Stomach (tissue), 9 donors: ENCODE measurements around the gene CACNA2D2. TPM values are rescaled to one million over a fixed set of nuclear protein-coding genes. Genes with fewer than 3 reads are reported as not detected.

ENCODE experiments used
- DNase-seq, 2 donors: peaks; one replicate each; pipeline versions ENCODE4 v3.0.0 to v3.0.0-alpha.2; 2013 to 2019
- H3K27ac ChIP-seq, 5 donors: fragments of 200-600 bp in 4 of 5; sonication (generic) in 4 of 5; one replicate each; pipeline ENCODE4 v1.5.1; 2013 to 2019; ENCODE audit warnings: mild to moderate bottlenecking in 1 of 5, moderate library complexity in 1 of 5
- H3K27me3 ChIP-seq, 3 donors: fragments of 200-600 bp; sonication (generic); one replicate each; pipeline ENCODE4 v1.5.1; 2017 to 2019; ENCODE audit warnings: mixed run types in 1 of 3
- H3K36me3 ChIP-seq, 4 donors: fragments of 200-600 bp; sonication (generic); 1 replicate in 3 of 4; 2 replicates in 1 of 4; pipeline ENCODE4 v1.5.1; 2016 to 2019
- H3K4me1 ChIP-seq, 4 donors: fragments of 200-600 bp; sonication (generic); one replicate each; pipeline ENCODE4 v1.5.1; 2016 to 2019
- H3K4me3 ChIP-seq, 4 donors: fragments of 200-600 bp; sonication (generic) in 3 of 4; one replicate each; pipeline ENCODE4 v1.5.1; 2016 to 2019; ENCODE audit warnings: mild to moderate bottlenecking in 1 of 4
- H3K9me3 ChIP-seq, 4 donors: fragments of 200-600 bp; sonication (generic); one replicate each; pipeline ENCODE4 v1.5.1; 2016 to 2019
- CTCF ChIP-seq, 7 experiments: fragments of 450-650 bp in 4 of 7; fragments of 200-600 bp in 3 of 7; sonication (generic) in 3 of 7; IDR thresholded peaks; one replicate each; pipeline ENCODE4 v1.5.1; 2016 to 2019; ENCODE audit warnings: antibody characterized with exemption in 7 of 7, control low read depth in 2 of 7, mild to moderate bottlenecking in 1 of 7
- EP300 ChIP-seq: sonication (generic); formaldehyde crosslinking; IDR thresholded peaks from one replicate; pipeline ENCODE4 v1.6.1; 2017; ENCODE audit warnings: antibody characterized with exemption
- POLR2A ChIP-seq, 4 donors: fragments of 450-650 bp; IDR thresholded peaks; one replicate each; pipeline ENCODE4 v1.6.1; 2016; ENCODE audit warnings: antibody characterized with exemption in 4 of 4, control low read depth in 2 of 4, mild to moderate bottlenecking in 1 of 4, moderate library complexity in 1 of 4
- POLR2AphosphoS5 ChIP-seq, 3 donors: sonication (generic); formaldehyde crosslinking; IDR thresholded peaks; one replicate each; pipeline ENCODE4 v1.6.1; 2016; ENCODE audit warnings: antibody characterized with exemption in 3 of 3
- WGBS, 5 donors: extraction: QIAGEN DNeasy Blood & Tissue Kit in 3 of 5; methylation state at CpG; one replicate each; pipeline versions ENCODE4 v1.1.5 to v1.1.7; 2013 to 2018; 5-methylcytosine and 5-hydroxymethylcytosine counted together
- intact Hi-C: fragments of 100-400 bp; cut with DNase I; formaldehyde crosslinking; loops from one replicate; pipeline ENCODE4 v1.15.1; 2023; ENCODE audit warnings: low total_unique reads
- polyA plus RNA-seq, 3 donors: library from polyadenylated mRNA; stranded (reverse); fragments of 200-250 nt; gene quantifications; one replicate each; pipeline ENCODE4 v1.2.3, GENCODE V29; 2013
- total RNA-seq, 5 donors: library from RNA; depleted of rRNA; stranded (reverse); fragments of >200 nt; gene quantifications; one replicate each; pipeline versions ENCODE4 v1.1.0 to v1.2.3, GENCODE V29; 2014 to 2016
- donor health status: healthy with polysubstance abuse.
- donor health status: Bipolar disorder and iron deficiency.
- donor health status: healthy.

The CACNA2D2 gene
- total and polyA plus RNA-seq, 8 donors, result 0.92 to 45.8 (median 1.9) TPM

- H3K9me3 ChIP-seq, result no peaks in the 10 kb centered on the region
- H3K4me3 ChIP-seq, result no peak overlapping the region
- H3K27ac ChIP-seq, result no peak overlapping the region
- intact Hi-C loops, result no loop called here
- peaks cover 44 to 74% (median 59%) of the 10 kb centered on the region in 4 donors for H3K4me1 ChIP-seq
- H3K36me3 ChIP-seq, result peaks cover 33 to 46% (median 40%) of the 10 kb centered on the region in 4 donors
- TF ChIP-seq CTCF (IDR thresholded peaks at IDR 0.05) (no peak), POLR2AphosphoS5 (IDR thresholded peaks at IDR 0.05) (no peak), POLR2A (IDR thresholded peaks at IDR 0.05) (no peak), EP300 (no peak)
- DNase-seq, result no peak
- H3K27me3 ChIP-seq, result no peaks in the 10 kb centered on the region
- WGBS, 5 donors, result 86 to 96% (median 95%) methylated on average over 14 to 19 of the region's 19 CpGs
These were observed 172.0 kb downstream of the CACNA2D2 start for GRCh38 chr3:50331364-50331907.

- Histone ChIP-seq H3K27ac (no peak overlapping the region), H3K36me3 (peaks cover 44 to 57% (median 51%) of the 10 kb centered on the region in 4 donors), H3K27me3 (no peaks in the 10 kb centered on the region), H3K4me3 (no peak overlapping the region), H3K9me3 (no peaks in the 10 kb centered on the region), H3K4me1 (peaks cover 33 to 74% (median 53%) of the 10 kb centered on the region in 4 donors)
- 80 to 98% (median 93%) methylated on average over 5 to 10 of the region's 10 CpGs for WGBS, 5 donors
- intact Hi-C loops, result no loop called here
- DNase-seq, result no peak
- no peak for TF ChIP-seq CTCF (IDR thresholded peaks at IDR 0.05)
- no peak for TF ChIP-seq EP300
- TF ChIP-seq POLR2AphosphoS5 (IDR thresholded peaks at IDR 0.05), result no peak
- TF ChIP-seq POLR2A (IDR thresholded peaks at IDR 0.05), result no peak
These were observed 173.1 kb downstream of the CACNA2D2 start for GRCh38 chr3:50330330-50330729.

GRCh38 chr3:50327943-50328691, 175.3 kb downstream of the CACNA2D2 start, which contains the start of gene TUSC2:
TSS of gene TUSC2 (minus strand) at chr3:50328223. CDS start at chr3:50328099, 124 bp downstream.
- Histone ChIP-seq H3K4me1 (peaks cover 15 to 74% (median 48%) of the 10 kb centered on the region in 4 donors), H3K27ac (peak within 1 kb of the TSS; percentile 79 to 93 (median 90)), H3K27me3 (no peaks in the 10 kb centered on the region), H3K4me3 (peak within 1 kb of the TSS; percentile 62 to 98 (median 90)), H3K36me3 (peaks cover 44 to 57% (median 55%) of the 10 kb centered on the region in 4 donors), H3K9me3 (no peaks in the 10 kb centered on the region)
- peak; percentile 99 for DNase-seq
- TF ChIP-seq POLR2A (IDR thresholded peaks at IDR 0.05) (peak in 1 of 4 donors; percentile 28), EP300 (no peak), POLR2AphosphoS5 (IDR thresholded peaks at IDR 0.05) (peak; percentile 89 to 97 (median 90))
- intact Hi-C loops, result no loop called here
- 1 to 3% (median 2%) methylated on average over 15 to 55 of the region's 55 CpGs for WGBS, 5 donors

GRCh38 chr3:50327129-50327528, 176.3 kb downstream of the CACNA2D2 start:
- no peak for DNase-seq
- H3K4me1 ChIP-seq, result peaks cover 24 to 74% (median 54%) of the 10 kb centered on the region in 4 donors
- no peak for TF ChIP-seq POLR2AphosphoS5 (IDR thresholded peaks at IDR 0.05)
- no peak for TF ChIP-seq EP300
- intact Hi-C loops, result no loop called here
- H3K27me3 ChIP-seq, result no peaks in the 10 kb centered on the region
- WGBS, 5 donors, result 58 to 73% (median 69%) methylated on average over 4 of the region's 4 CpGs
- H3K27ac ChIP-seq, result peak overlapping the region in 4 of 5 donors; percentile 79 to 91 (median 86)
- H3K9me3 ChIP-seq, result no peaks in the 10 kb centered on the region
- H3K4me3 ChIP-seq, result peak overlapping the region; percentile 62 to 98 (median 90)
- H3K36me3 ChIP-seq, result peaks cover 40 to 52% (median 49%) of the 10 kb centered on the region in 4 donors

GRCh38 chr3:50326182-50326541, 177.3 kb downstream of the CACNA2D2 start:
- Histone ChIP-seq H3K4me1 (peaks cover 29 to 74% (median 60%) of the 10 kb centered on the region in 4 donors), H3K27me3 (no peaks in the 10 kb centered on the region), H3K4me3 (no peak overlapping the region), H3K36me3 (peaks cover 30 to 43% (median 40%) of the 10 kb centered on the region in 4 donors), H3K27ac (peak overlapping the region in 1 of 5 donors; percentile 95), H3K9me3 (no peaks in the 10 kb centered on the region)
- DNase-seq, result no peak
- intact Hi-C loops, result no loop called here
- WGBS, 5 donors, result 90 to 92% (median 92%) methylated on average over 8 of the region's 8 CpGs
- TF ChIP-seq POLR2AphosphoS5 (IDR thresholded peaks at IDR 0.05), result no peak
- TF ChIP-seq POLR2A (IDR thresholded peaks at IDR 0.05), result no peak
- no peak for TF ChIP-seq CTCF (IDR thresholded peaks at IDR 0.05)
- TF ChIP-seq EP300, result no peak
